ENCODE data around the gene WHRN.

Gene WHRN

GRCh38 chr9:114491430-114492003 lies 13.8 kb downstream of the WHRN start:
- DNase-seq, result no peak

GRCh38 chr9:114489928-114490327 lies 15.3 kb downstream of the WHRN start:
- DNase-seq, result no peak

GRCh38 chr9:114488398-114489129 lies 16.7 kb downstream of the WHRN start:
- no peak for DNase-seq

GRCh38 chr9:114487607-114488300 lies 17.5 kb downstream of the WHRN start:
- DNase-seq, result peak; percentile 65

GRCh38 chr9:114486205-114486963 lies 18.9 kb downstream of the WHRN start:
- no peak for DNase-seq

- DNase-seq, result no peak
Observed at GRCh38 chr9:114484854-114485443, 20.3 kb downstream of the WHRN start.

GRCh38 chr9:114484215-114484853 lies 20.9 kb downstream of the WHRN start:
- no peak for DNase-seq

- no peak for DNase-seq
Observed at GRCh38 chr9:114483499-114483898, 21.8 kb downstream of the WHRN start.

- DNase-seq, result no peak
Observed at GRCh38 chr9:114482593-114482992, 22.7 kb downstream of the WHRN start.

GRCh38 chr9:114481789-114482188 lies 23.5 kb downstream of the WHRN start:
- DNase-seq, result no peak

- DNase-seq, result no peak
Observed at GRCh38 chr9:114480746-114481435, 24.4 kb downstream of the WHRN start.

- DNase-seq, result no peak
Observed at GRCh38 chr9:114478871-114479270, 26.4 kb downstream of the WHRN start.

- DNase-seq, result no peak
Observed at GRCh38 chr9:114478459-114478858, 26.8 kb downstream of the WHRN start.

GRCh38 chr9:114477642-114478041 lies 27.6 kb downstream of the WHRN start:
- no peak for DNase-seq

GRCh38 chr9:114476891-114477469 lies 28.3 kb downstream of the WHRN start:
- no peak for DNase-seq

- DNase-seq, result no peak
Observed at GRCh38 chr9:114475412-114476135, 29.7 kb downstream of the WHRN start.

- DNase-seq, result no peak
Observed at GRCh38 chr9:114474425-114474824, 30.8 kb downstream of the WHRN start.

GRCh38 chr9:114473447-114473801 lies 31.8 kb downstream of the WHRN start:
- DNase-seq, result no peak

GRCh38 chr9:114472765-114473446 lies 32.4 kb downstream of the WHRN start:
- DNase-seq, result no peak

GRCh38 chr9:114471157-114471556 lies 34.1 kb downstream of the WHRN start:
- DNase-seq, result no peak
